PC-9 (cell line): ENCODE data around the gene MAD2L2. TPM values are rescaled to one million over a fixed set of nuclear protein-coding genes. Genes with fewer than 3 reads are reported as not detected.

ENCODE experiments used
- BruUV-seq: library from RNA; stranded (reverse); fragments of 400-500 nt; replicated peaks from 2 replicates; lab custom pipeline; 2021; lab: Mats Ljungman, UMichigan
- CTCF ChIA-PET: fragments of 300-600 bp; sonication (Branson Sonifier 250); formaldehyde crosslinking; loops from one replicate; lab custom pipeline; 2022; ENCODE audit warnings: antibody characterized with exemption; lab: Charles Lee
- POLR2A ChIA-PET: fragments of 300-600 bp; sonication (Branson Sonifier 250); formaldehyde crosslinking; loops from one replicate; lab custom pipeline; 2022; ENCODE audit warnings: antibody characterized with exemption; ENCODE audit not compliant: unreplicated experiment; lab: Charles Lee
- DNase-seq, 2 experiments: peaks; one replicate each; pipeline versions ENCODE4 v3.0.0 to v3.0.0-alpha.2; 2015 to 2022; ENCODE audit warnings: mixed read lengths in 1 of 2
- H2AFZ ChIP-seq: fragments of 200-600 bp; sonication (generic); 2 replicates; pipeline ENCODE4 v1.8.1; 2017; ENCODE audit warnings: antibody characterized with exemption
- H3F3A ChIP-seq: fragments of 200-600 bp; sonication (generic); 2 replicates; pipeline ENCODE4 v1.8.1; 2017; ENCODE audit warnings: antibody characterized with exemption, mild to moderate bottlenecking, low read depth; ENCODE audit not compliant: insufficient read depth
- H3K27ac ChIP-seq: fragments of 200-600 bp; sonication (generic); 2 replicates; pipeline ENCODE4 v1.6.1; 2016; ENCODE audit warnings: mixed run types
- H3K27me3 ChIP-seq: fragments of 200-600 bp; sonication (generic); 2 replicates; pipeline ENCODE4 v1.6.1; 2016; ENCODE audit warnings: low read depth, mixed run types; ENCODE audit not compliant: insufficient read depth
- H3K36me3 ChIP-seq: fragments of 200-600 bp; sonication (generic); 2 replicates; pipeline ENCODE4 v1.6.1; 2016; ENCODE audit warnings: low read depth, mixed run types
- H3K4me1 ChIP-seq: fragments of 200-600 bp; sonication (generic); replicated peaks from 2 replicates; pipeline ENCODE4 v1.6.1; 2016; ENCODE audit warnings: mixed run types; ENCODE audit not compliant: insufficient read depth
- H3K4me2 ChIP-seq: fragments of 200-600 bp; sonication (generic); 2 replicates; pipeline ENCODE4 v1.6.1; 2017; ENCODE audit warnings: mixed run types
- H3K4me3 ChIP-seq: fragments of 200-600 bp; sonication (generic); 2 replicates; pipeline ENCODE4 v1.6.1; 2016; ENCODE audit warnings: mixed run types
- H3K79me2 ChIP-seq: fragments of 200-600 bp; sonication (generic); 2 replicates; pipeline ENCODE4 v1.6.1; 2017; ENCODE audit warnings: low read depth, mixed run types
- H3K9me2 ChIP-seq: fragments of 200-600 bp; sonication (generic); 2 replicates; pipeline ENCODE4 v1.8.1; 2017; ENCODE audit warnings: mild to moderate bottlenecking; ENCODE audit not compliant: insufficient read depth
- H3K9me3 ChIP-seq: fragments of 200-600 bp; sonication (generic); 2 replicates; pipeline ENCODE4 v1.8.1; 2016; ENCODE audit warnings: low read depth; ENCODE audit not compliant: insufficient read depth
- H4K20me1 ChIP-seq: fragments of 200-600 bp; sonication (generic); 2 replicates; pipeline ENCODE4 v1.8.1; 2017; ENCODE audit not compliant: insufficient read depth
- CTCF ChIP-seq: fragments of 200-600 bp; sonication (generic); conservative IDR thresholded peaks from 2 replicates; pipeline ENCODE4 v1.6.1; 2017; ENCODE audit warnings: mixed run types, antibody characterized with exemption, mild to moderate bottlenecking, moderate library complexity
- EZH2 ChIP-seq: fragments of 200-600 bp; sonication (generic); IDR thresholded peaks from 2 replicates; pipeline ENCODE4 v1.8.0; 2017; ENCODE audit warnings: antibody characterized with exemption, low read depth
- intact Hi-C: fragments of 100-400 bp; cut with micrococcal nuclease; formaldehyde crosslinking; loops from one replicate; pipeline ENCODE4 v1.10.0; 2022; ENCODE audit not compliant: unreplicated experiment
- total RNA-seq: library from RNA; stranded (reverse); gene quantifications from 2 replicates; pipeline ENCODE4 v1.2.3, GENCODE V29; 2021

Gene MAD2L2
- total RNA-seq, 1 experiment from 2014 or later = 52.9 TPM

- no peak overlapping the region for H3K4me2 ChIP-seq
- intact Hi-C loops = no loop called here
- ChIA-PET POLR2A (no interaction called here), CTCF (no interaction called here)
- H3K27ac ChIP-seq = no peak overlapping the region
- H3K27me3 ChIP-seq = no peaks in the 10 kb centered on the region
- no peak overlapping the region for H2AFZ ChIP-seq
- no peaks in the 10 kb centered on the region for H3K9me2 ChIP-seq
- no peaks in the 10 kb centered on the region for H3K36me3 ChIP-seq
- H3K4me1 ChIP-seq = no peaks in the 10 kb centered on the region
- H3K9me3 ChIP-seq = no peaks in the 10 kb centered on the region
- H3F3A ChIP-seq = no peaks in the 10 kb centered on the region
- H4K20me1 ChIP-seq = no peaks in the 10 kb centered on the region
- no peaks in the 10 kb centered on the region for H3K79me2 ChIP-seq
- TF ChIP-seq CTCF (no peak), EZH2 (no peak)
- BruUV-seq = no TSS peak
- DNase-seq = peak in 1 of 2 experiments; percentile 42
- H3K4me3 ChIP-seq = no peak overlapping the region
These were observed 40.4 kb upstream of the MAD2L2 start for GRCh38 chr1:11721311-11721710.

- intact Hi-C loops = no loop called here
These were observed 39.6 kb upstream of the MAD2L2 start for GRCh38 chr1:11720525-11720924.

GRCh38 chr1:11720033-11720376 lies 39.1 kb upstream of the MAD2L2 start:
- Histone ChIP-seq H3K79me2 (no peaks in the 10 kb centered on the region), H3F3A (no peaks in the 10 kb centered on the region), H3K4me2 (peak overlapping the region; percentile 68), H3K27me3 (peaks cover 11% of the 10 kb centered on the region), H3K27ac (no peak overlapping the region), H3K9me3 (no peaks in the 10 kb centered on the region), H3K9me2 (no peaks in the 10 kb centered on the region), H3K4me1 (no peaks in the 10 kb centered on the region), H4K20me1 (no peaks in the 10 kb centered on the region), H3K4me3 (no peak overlapping the region), H3K36me3 (no peaks in the 10 kb centered on the region), H2AFZ (no peak overlapping the region)
- intact Hi-C loops = no loop called here
- TF ChIP-seq CTCF (peak; percentile 27; the same call in 1 of the 2 replicates), EZH2 (no peak)
- ChIA-PET POLR2A (interaction anchor here (0.6 to 0.7 kb wide), 2 partner anchors 9 to 260 kb away, joined by 3 to 6 read pairs; partner anchors contain the start of gene MFN2), CTCF (interaction anchor here (0.6 to 1.0 kb wide), 3 partner anchors 16 to 174 kb away, joined by 3 to 6 read pairs (median 4); partner anchors contain the start of gene AGTRAP)
- no TSS peak for BruUV-seq
- no peak for DNase-seq

More at GRCh38 chr1:11720525-11720924, 39.6 kb upstream of the MAD2L2 start:
- Histone ChIP-seq H2AFZ (no peak overlapping the region), H3F3A (no peaks in the 10 kb centered on the region), H3K4me2 (no peak overlapping the region), H3K79me2 (no peaks in the 10 kb centered on the region), H3K27ac (no peak overlapping the region), H3K4me3 (no peak overlapping the region), H4K20me1 (no peaks in the 10 kb centered on the region), H3K9me3 (no peaks in the 10 kb centered on the region), H3K9me2 (no peaks in the 10 kb centered on the region), H3K36me3 (no peaks in the 10 kb centered on the region), H3K4me1 (no peaks in the 10 kb centered on the region), H3K27me3 (peaks cover 6% of the 10 kb centered on the region; the same call in 1 of the 2 replicates)
- TF ChIP-seq EZH2 = no peak
- no peak for TF ChIP-seq CTCF
- ChIA-PET POLR2A (no interaction called here), CTCF (interaction anchor here (0.7 kb wide), 1 partner anchor 174 kb away, joined by 3 read pairs; no protein-coding TSS in a partner anchor)
- BruUV-seq = no TSS peak
- no peak for DNase-seq
